Left renal cortex interstitium (tissue), 4 donors: Measurements from ENCODE around the gene PHYHIPL. TPM values are rescaled to one million over a fixed set of nuclear protein-coding genes. Genes with fewer than 3 reads are reported as not detected.

ENCODE experiments used
- DNase-seq, 4 donors: peaks; one replicate each; pipeline ENCODE4 v3.0.0-alpha.2; 2013; ENCODE audit warnings: low read depth in 4 of 4, low spot score in 2 of 4, missing footprints in 1 of 4
- polyA plus RNA-seq, 4 donors: library from polyadenylated mRNA; unstranded; fragments of 120-200 nt; gene quantifications; one replicate each; pipeline ENCODE4 v1.2.1, GENCODE V29; 2013; ENCODE audit not compliant: insufficient read length in 4 of 4

PHYHIPL gene
- polyA plus RNA-seq, 4 donors: 11.9 to 20.1 (median 17.8) TPM

DNA sequence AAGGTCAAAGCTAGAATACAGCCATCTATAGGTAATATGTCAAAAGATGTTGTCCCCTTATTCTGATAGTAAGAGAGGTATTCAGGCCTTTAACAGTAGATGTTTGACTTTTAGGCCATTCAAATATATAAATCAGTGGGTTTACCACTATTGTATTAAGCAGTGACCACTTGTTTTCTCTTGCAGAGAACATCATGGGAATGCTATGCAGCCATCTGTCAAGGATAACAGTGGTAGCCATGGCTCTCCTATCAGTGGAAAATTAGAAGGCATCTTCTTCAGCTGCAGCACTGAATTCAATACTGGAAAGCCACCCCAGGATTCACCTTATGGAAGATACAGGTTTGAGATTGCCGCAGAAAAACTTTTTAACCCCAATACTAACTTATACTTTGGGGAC, 68.4 kb downstream of the PHYHIPL start:
- no peak for DNase-seq

DNA sequence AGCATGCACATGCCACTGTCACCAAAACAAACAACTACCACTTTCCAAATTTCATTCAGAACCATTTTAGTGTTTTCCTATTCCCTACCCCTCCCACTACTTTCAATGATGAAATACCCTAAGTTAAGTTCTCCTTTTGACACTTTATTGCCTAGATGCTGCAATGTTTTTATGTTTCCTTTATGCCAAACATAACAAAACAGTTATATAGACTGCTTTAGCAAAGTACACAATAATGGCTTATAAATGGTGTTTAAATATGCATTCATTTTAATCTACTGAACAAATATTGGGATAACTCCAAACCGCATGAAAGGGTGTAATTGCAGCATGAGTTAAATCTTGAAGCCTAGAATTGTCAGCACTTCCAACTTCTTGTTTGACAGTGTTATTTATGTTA, 69.2 kb downstream of the PHYHIPL start:
- no peak for DNase-seq

DNA sequence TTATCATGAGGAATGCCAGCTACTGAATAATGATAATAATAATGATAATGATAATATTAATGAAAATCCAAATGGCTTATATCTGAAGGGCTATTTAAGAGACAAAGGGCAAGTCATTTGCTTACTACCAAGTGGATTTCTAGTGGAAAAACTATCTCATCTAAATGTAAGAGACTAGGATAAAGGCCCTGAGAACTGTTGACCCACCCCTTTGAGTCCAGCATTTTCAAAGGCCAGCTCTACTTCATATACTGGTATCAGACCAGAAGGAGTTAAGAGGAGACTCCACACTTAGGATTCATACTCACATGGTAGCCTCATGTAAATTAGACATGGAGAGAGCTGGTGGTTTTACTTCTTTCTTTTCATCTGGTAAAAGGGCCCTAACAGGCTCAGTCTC, 76.0 kb downstream of the PHYHIPL start:
- no peak for DNase-seq

DNA sequence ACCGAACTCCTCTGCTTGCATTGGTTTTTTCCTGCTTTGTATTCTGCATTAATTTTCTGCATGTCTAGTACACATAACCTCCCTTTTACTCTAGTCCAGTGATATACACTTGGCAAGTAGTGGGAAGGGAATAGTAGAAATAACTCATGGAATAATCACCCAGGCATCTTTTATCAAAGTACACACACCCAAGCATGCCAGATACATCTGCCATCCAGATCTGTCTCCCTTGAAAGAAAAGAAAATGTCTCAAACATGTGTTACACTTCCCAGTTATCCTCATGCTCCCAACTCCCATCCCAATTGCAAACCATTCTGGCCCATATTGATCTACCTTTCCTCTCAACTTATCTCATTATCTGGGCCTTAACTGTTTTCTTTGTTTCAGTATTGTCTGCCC, 79.0 kb downstream of the PHYHIPL start:
- DNase-seq: no peak

DNA sequence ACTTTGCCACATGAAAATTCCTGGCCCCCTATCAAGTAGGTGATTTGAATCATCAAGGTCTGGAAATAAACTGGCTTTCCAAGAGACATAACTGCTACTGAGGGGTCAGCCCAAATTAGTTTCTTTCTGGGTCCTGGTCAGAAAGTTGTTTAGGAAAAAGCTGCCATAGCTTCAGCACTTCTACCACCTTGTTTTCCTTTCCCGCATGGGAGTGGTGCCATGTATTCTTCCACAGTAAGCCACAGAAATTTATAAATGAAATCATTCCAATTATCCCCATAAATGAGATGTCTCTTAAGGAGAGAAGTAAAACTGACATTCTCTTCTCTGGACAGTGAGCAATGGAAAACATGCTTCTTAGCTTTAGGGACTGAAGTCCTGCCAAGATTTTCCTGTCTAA, 80.8 kb downstream of the PHYHIPL start:
- DNase-seq: no peak

DNA sequence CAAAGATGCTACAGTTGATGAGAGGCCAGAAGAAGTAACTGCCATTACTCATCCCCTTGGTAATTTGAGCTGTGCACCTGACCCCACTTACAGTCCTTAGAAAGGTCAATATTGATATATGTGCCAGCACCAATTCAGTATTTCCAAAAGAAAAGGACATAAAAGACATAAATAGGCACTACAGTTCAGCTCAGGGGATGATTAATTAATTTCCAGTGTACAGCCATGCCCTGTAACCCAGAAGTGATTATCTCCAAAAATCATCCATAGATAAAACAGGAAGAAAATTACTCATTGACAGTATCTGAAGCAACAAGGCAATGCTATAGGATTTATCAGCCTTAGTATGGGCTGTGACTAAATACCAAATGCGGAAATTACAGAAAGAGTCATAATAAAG, 82.4 kb downstream of the PHYHIPL start:
- DNase-seq: no peak

DNA sequence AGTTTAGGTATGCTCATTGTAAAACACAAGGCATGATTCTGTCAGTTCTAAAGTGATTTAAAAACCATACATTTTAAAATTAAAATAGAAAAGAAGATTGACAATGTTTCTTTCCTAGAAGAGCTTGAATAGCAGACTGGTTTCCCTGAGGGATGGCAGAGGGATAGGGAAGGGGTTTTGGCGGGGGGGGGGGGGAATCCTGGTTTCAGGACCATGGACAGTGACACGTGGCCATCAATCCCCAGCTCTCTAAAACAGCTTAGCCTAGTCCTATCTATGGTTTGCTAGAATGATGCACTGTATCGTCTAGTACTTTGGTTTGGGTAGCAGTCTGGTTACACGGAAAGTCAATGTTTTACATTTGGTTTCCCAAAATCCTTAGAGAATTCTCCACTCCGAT, 88.7 kb downstream of the PHYHIPL start:
- no peak for DNase-seq

DNA sequence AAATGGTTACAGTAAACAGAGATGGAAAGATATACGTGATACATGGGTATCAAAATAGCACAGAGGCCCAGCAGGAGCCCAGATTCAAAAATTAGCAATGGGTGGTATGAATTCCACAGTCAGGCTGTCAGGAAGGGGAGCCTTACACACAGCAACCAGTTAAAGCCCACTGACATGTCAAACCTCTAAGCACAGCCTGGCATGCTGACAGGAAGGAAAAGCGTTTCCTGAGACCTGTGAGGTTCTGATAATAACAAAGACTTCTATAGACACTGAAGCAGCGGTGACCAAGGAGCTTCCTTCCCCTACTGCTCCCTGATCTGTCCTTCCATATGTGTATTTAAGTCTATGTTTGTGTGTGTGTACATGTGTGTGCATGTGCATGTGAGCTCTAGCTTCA, 89.9 kb downstream of the PHYHIPL start:
- DNase-seq: no peak

DNA sequence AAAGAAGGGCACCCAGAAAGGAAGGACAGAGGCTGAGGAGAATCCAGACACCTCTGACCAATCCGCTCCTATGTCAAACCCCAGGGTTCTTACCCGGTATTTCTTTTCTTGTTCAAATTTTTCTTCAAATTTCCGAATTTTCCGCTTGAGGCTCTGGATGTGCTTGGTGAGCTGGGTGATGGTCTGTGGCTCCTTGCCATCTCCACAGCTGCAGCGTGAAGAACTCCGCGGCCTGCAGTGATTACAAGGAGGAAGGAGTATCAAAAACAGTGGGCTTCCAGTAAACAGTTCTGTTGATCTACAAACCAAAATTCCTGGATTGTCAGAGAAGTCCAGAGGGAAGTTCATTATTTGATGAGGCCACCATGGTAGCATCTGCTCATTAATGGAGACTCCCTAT, 92.0 kb downstream of the PHYHIPL start:
- no peak for DNase-seq

DNA sequence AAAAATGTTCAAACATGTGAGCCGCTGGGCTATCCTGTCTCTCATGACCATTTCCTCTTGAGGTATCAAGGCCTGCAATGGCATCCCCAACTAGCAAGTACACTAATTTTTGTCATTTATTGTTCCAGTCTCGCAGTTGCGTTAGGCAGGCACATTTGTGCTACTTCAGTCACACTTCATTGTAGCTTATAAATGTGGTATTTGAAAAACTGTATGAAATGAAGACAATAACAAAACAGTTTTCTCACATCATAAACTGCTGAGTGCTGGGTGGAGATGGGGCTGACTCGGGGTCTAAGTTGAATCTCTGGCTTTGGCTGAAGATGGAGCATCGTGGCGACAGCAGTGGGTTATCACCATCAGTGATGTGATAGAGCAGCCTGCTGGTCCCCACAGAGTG, 93.2 kb downstream of the PHYHIPL start:
- DNase-seq: no peak

DNA sequence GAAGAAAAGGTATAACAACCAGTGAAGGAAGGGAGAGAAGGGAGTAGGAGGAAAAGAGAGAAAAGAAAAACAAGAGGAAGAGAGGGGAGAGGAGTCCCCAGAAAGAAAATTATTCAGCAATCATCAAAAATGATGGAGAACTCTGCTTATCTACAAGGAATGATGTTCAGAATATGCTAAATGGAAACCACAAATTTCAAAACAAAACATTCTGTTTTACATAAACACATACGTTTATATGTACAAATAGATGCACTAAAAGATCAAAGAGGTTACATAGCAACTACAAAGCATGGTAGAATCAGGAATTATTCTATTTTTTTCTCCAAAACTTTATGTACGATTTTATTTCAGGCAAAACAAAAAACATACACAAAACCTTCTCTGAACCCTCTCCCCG, 94.0 kb downstream of the PHYHIPL start:
- no peak for DNase-seq

DNA sequence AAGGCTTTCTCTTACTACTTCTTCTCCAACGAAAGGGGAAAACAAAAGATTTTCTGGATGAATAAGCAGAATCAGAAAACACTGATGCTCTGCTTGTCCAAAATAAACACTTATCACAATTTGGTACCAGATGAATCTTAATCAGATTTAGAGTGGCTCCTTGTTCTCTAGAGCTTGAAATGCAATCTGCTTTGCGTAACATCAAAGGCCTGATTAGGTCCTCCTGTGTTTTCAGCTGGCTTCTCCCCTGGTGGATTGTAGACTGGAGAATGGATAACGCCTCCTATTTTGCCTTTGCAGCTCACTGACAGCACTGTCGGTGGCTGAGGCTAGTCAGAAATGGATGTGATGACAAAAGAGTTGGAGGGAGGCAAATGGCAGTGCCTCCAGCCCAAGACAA, 94.7 kb downstream of the PHYHIPL start:
- no peak for DNase-seq

DNA sequence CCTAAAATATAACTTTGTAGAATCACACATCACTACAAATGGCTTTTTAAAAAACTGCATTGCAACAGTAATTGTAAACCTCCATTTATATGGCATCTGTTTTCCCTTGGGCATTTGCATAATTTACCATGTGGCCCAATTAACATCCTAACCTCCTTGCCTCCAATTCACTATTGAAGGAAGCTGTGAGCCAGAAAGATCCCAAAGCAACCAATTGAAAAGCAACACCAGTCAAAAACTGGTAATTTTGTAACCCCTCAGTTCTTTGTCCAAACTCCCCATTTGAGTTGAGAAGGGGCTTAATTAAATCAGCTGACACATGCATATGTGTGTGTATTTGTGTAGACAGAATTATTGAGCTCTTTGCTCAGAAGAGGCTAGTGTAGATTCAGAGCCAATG, 95.6 kb downstream of the PHYHIPL start:
- DNase-seq: no peak

DNA sequence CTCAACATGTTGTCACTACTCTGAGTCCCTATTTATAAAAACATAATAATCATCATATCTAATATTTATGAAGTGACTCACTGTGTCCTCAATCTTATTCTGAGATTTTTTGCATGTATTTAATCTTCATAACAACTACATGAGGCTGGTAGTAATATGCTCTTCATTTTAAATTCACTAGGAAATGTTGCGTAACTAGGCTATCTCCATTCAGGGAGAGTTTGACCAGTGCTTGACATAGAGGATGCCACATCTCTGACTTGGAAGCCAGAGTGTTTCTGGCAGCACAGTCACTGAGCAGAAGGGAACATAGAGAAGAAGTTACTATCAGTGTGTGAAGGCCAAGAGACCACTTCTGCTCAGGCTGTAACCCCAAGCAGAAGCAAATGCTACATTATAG, 97.0 kb downstream of the PHYHIPL start:
- no peak for DNase-seq

DNA sequence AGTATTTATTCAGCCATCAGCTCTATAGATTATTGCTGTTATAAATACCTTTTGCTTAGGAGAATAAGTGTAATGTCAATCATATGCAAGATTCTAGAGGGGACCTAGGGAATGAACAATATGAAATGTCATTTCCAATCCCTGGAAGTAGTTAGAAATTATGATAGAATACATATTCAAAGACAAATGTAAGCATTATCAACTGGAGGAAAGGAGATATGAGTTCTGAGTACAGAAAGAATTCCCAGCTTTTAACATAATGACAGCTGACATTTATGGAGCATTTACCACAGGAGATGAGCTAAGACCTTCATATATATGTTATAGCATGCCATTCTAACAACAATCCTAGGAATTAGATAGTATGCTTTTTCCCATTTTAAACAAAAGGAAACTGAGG, 99.7 kb downstream of the PHYHIPL start:
- DNase-seq: no peak

DNA sequence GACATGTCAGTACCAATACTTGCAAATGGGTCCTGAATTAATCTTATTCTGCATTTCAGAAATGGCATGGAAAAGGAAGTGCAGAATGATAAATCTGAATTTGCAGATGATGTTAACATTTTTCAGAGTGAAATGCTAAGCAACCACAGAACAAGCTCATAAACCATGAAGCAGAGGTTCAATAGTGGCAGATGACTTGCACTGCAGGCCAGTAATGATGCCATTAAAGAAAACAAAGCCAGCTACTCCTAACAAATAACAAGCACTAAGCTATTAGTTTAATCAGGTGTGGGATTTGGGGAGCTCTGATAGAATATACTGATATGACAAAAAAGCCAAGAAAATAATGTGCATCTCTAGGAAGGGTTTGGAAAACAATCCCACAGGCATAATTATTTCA, 100.5 kb downstream of the PHYHIPL start:
- no peak for DNase-seq

DNA sequence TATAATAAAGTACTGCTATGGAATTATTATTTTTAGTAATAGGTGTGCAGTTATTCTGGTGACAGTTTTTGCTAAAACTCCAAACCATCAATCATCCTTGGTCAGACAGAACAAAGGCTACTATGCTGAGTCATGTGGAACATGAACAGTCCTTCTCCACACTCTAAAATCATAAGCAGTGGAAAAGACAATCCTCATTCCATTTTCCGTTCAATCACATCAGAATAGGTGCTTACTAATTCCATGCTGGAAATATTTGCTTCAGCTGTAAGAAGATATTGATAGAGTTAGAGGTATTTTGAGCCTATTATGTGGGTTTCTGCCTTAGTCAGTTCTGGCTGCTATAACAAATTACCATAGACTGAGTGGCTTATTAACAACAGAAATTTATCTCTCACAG, 103.0 kb downstream of the PHYHIPL start:
- DNase-seq: no peak

DNA sequence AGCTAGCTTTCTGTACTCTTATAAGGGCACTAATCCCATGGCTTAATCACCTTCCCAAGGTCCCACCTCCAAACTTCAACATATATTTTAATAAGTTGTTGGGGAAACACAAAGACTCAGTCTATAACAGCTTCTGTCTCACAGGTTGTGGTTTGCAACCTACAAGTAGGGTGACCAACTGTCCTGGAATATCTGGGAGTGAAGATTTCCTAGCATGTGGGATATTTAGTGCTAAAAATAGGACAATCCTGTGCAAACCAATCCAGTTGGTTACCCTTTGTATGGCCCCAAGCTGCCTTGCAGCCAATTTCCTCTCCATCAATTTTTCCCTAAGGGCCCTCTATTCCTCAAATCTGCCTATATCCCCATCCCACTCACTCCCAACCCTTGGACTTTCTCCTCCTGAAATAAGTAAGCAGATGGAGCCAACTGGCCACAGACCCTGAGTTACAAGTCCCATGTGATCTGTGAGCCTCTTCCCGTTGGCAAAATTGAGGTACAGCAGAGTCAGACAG, 103.6 kb downstream of the PHYHIPL start:
- DNase-seq: no peak

DNA sequence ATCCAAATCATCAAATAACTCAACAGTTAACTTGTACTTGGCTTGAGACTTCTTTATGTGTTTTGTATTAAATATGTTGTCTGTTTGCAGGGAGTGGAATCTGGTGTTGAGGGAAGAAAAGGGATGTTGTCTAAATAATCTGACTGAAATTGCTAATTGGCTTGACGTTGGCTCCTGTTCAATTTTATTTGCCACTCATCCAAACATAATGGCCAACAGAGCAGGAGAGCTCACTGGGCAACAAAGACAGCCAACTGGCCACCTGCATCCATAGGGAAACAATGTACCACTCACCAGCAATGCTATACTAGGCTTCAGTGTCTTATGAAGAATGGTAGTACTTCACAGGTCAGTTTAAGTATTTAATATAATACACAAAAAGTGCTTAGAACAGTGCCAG, 105.4 kb downstream of the PHYHIPL start:
- no peak for DNase-seq

DNA sequence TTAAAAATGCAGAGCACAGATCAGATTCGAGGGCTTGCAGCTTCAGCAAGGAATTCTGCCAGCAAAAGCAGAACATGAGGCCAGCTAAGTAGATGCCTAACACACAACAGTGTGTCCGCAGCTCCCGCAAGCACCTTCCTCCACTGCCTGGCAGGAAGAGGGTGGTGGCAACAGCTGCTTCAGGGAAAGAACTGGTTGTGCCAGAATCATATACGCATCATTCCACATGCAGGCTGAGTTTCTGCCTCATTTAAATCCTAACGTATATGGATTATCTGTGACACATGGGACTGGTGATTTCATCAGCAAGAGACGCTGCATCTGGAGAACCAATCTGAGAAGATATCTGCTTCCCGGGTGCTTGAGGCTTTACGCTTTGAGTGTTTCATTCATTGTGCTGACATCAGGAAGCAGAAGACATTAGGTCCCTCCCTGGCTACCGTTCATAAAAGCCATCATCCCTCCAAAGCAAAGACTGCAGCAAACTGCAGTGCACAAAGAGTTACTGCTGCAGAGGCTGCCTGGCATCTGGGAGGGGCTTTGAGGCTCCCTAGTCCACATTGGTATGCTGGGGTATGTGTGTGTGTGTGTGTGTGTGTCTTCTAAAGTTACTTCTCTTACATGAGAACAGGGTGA, 107.1 kb downstream of the PHYHIPL start:
- no peak for DNase-seq

DNA sequence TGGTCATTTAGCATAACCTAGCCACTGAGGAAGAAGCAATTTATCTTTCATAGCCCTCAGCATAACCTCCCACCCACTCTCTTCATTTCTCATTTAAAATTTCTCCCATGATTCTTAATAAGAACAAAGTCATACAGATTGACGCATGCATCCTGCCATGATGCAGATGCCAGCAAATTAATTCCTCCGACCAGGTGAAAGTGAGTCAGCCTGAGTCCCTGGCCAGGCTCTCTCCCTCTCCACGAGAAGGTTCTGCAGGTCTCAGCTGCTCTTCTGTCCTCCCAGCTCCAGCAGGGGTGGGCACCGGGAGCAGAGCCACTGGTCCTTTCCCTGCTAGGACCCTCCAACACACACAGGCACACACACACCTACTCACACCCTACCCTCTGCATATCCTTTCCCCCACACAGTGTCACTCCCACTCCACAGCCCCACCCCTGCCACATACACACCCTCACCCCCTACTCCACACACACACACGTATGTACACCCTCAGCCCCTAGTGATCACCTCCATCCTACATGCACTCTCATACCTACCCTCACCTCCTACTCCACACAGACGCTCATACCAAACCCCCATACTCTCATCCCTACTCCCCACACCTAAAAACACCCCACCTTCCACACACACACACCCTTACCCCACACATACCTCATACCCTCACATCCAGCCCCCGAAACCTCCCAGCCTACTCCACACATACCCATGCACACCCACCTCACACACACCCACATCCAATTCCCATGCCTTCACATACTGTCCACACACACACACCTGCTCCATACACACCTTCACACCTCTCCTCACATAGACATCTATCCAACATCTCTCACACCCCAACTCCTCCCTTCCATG, 107.9 kb downstream of the PHYHIPL start:
- DNase-seq: no peak

DNA sequence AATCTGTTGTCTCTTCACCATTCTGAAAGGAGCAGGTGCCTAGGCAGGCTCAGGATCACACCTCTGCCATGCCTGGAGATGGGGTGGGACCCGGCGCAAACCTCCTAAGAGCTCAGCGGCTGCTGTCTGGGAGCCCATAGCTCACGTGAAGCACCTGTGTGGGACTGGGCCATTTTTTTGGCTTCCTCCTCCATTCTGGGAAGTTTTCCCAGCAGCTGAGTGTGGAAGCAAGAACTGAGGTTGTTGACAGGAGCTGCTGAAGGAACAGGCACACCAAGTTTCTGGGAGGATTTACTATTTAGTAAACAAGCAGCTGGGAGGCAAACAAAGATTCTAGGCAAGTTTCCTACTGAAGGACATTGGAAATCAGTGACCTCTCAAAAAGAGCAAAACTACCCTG, 108.6 kb downstream of the PHYHIPL start:
- DNase-seq: no peak
